HG03558 (cell line): ENCODE measurements around the gene IL3.
"Not testable (repeated sequence)": the region's sequence is repeated elsewhere in the genome, so short reads cannot be mapped to it uniquely, and the experiment has no call there.

ENCODE experiments used
- ATAC-seq: cut with Tn5 transposase; IDR thresholded peaks from one replicate; pipeline ENCODE4 v1.9.1; 2021; ENCODE audit warnings: moderate number of reproducible peaks; ENCODE audit not compliant: unreplicated experiment; ENCODE audit errors: extremely low read depth

IL3 gene

DNA sequence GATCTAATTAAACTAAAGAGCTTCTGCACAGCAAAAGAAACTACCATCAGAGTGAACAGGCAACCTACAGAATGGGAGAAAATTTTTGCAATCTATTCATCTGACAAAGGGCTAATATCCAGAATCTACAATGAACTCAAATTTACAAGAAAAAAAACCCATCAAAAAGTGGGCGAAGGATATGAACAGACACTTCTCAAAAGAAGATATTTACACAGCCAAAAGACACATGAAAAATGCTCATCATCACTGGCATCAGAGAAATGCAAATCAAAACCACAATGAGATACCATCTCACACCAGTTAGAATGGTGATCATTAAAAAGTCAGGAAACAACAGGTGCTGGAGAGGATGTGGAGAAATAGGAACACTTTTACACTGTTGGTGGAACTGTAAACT lies 48.0 kb downstream of the IL3 start:
- ATAC-seq: not testable (repeated sequence)

DNA sequence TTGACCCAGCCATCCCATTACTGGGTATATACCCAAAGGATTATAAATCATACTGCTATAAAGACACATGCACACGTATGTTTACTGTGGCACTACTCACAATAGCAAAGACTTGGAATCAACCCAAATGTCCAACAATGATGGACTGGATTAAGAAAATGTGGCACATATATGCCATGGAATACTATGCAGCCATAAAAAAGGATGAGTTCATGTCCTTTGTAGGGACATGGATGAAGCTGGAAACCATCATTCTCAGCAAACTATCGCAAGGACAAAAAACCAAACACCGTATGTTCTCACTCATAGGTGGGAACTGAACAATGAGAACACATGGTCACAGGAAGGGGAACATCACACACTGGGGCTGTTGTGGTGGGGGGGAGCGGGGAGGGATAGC lies 48.5 kb downstream of the IL3 start:
- ATAC-seq: not testable (repeated sequence)

DNA sequence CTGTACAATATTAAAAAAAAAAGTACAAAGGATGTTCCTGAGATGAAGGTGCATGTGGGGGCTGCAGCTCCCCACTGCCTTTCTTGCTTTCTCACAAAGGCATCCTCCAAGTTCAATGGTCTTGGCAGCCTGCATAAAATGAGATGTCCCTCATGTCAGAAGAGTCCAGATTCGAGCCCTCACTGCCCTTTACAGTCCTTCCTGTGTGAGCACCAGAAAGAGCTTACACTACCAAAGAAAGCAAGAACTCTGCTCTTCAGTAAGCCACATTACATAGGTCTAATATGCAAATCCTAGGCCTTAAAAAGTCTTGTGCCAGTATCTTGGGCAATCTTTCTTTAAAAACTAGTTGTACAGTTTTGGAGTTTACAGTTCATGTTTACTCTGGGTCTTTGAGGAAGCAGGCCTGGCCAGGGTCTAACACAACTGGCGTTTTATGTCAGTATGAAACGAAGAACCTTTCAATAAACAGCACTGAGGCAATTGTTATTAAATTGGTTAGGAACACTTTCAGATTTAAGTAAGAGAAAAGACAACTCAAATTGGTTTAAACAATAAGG lies 49.1 kb downstream of the IL3 start:
- ATAC-seq: no peak

DNA sequence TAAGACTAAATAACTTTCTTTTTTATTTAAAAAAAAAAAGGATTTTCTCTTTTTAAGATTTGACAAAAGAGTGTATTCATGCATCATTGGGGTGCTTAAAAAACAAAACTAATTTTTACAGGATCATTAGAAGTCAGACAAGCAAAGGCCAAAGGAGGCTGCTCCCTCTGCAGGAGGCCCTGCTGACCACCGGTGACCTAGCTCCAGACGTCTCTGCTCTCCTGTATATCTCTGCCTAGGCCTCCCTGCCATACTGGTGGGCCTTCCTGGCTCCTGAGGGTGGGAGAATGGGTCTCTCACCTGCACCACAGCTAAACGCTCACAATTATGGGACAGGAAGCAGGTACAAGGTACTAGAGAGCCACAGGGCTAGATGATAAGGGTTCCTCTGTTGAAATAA lies 49.7 kb downstream of the IL3 start:
- no peak for ATAC-seq

DNA sequence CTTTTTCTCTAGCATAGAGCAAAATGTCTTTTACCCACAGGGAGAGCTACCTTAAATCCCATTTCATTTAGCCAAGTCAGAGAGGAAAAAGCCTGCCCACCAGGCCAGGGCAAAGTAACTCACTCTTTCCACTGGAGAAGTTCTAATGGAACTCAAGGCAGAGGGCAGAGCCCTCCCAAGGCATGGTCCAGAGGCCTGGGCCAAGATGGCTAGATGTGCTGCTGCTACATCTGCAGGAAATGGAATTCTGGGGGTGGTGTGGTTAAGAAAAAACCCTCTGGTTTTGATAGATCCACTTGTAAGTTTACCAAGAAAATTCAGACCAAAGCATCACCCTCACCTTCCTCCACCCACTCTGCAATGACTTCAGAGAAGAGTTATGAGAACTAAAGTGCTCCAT lies 50.5 kb downstream of the IL3 start:
- ATAC-seq: no peak

DNA sequence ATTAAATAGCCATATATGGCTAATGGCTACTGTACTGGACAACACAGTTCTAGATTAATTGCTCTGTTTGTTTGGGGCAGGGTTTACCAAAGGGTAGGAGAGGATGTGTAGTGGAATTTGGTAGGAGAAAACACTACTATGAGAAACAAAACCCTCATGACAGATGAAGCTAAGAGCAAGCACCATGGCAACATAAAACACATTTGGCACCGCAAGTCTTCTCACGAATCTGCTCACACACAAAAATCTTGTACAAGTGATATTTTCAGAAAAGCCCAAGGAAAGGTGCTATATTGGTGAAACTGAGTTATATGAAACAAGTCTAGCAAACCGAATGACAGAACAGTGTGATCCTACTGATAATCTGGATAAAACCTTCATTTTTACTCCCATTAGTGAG lies 51.7 kb downstream of the IL3 start:
- no peak for ATAC-seq
